Endothelial cell (in vitro differentiated cells): ENCODE measurements around the gene LSR. TPM values are rescaled to one million over a fixed set of nuclear protein-coding genes. Genes with fewer than 3 reads are reported as not detected.

Experiments used
- DNase-seq: peaks from one replicate; pipeline ENCODE4 v3.0.0; 2021; ENCODE audit warnings: low spot score
- H3K27ac Mint-ChIP-seq: one replicate; pipeline ENCODE4 v1.8.0; 2021; ENCODE audit warnings: mixed read lengths, inconsistent platforms; ENCODE audit not compliant: unreplicated experiment
- H3K27me3 Mint-ChIP-seq: one replicate; pipeline ENCODE4 v1.8.0; 2021; ENCODE audit warnings: mild to moderate bottlenecking, moderate library complexity, mixed read lengths, inconsistent platforms; ENCODE audit not compliant: unreplicated experiment
- H3K36me3 Mint-ChIP-seq: one replicate; pipeline ENCODE4 v1.8.0; 2021; ENCODE audit warnings: mild to moderate bottlenecking, low read depth, mixed read lengths, inconsistent platforms; ENCODE audit not compliant: unreplicated experiment
- H3K4me1 Mint-ChIP-seq: one replicate; pipeline ENCODE4 v1.8.0; 2021; ENCODE audit warnings: mild to moderate bottlenecking, mixed read lengths, inconsistent platforms; ENCODE audit not compliant: unreplicated experiment
- H3K4me3 Mint-ChIP-seq: one replicate; pipeline ENCODE4 v1.8.0; 2021; ENCODE audit warnings: mild to moderate bottlenecking, mixed read lengths, inconsistent platforms; ENCODE audit not compliant: unreplicated experiment
- H3K9me3 Mint-ChIP-seq: one replicate; pipeline ENCODE4 v1.8.0; 2021; ENCODE audit warnings: mixed read lengths, inconsistent platforms; ENCODE audit not compliant: unreplicated experiment
- total RNA-seq: library from RNA; stranded (reverse); fragmentation: NEBNext Ultra II Directional; extraction: Animal tissue kit (Norgen Biotek cat#: 25700); gene quantifications from one replicate; pipeline ENCODE4 v1.2.1, GENCODE V29; 2021; ENCODE audit not compliant: unreplicated experiment
- TF ChIP-seq, protein P1 (sequence below): fragments of 200-600 bp; sonication (generic); IDR thresholded peaks from one replicate; pipeline ENCODE4 v1.5.0; 2021; ENCODE audit warnings: antibody characterized with exemption; ENCODE audit not compliant: unreplicated experiment

The LSR gene
- total RNA-seq, 1 donor from 2014 or later = 35.9 TPM

DNA sequence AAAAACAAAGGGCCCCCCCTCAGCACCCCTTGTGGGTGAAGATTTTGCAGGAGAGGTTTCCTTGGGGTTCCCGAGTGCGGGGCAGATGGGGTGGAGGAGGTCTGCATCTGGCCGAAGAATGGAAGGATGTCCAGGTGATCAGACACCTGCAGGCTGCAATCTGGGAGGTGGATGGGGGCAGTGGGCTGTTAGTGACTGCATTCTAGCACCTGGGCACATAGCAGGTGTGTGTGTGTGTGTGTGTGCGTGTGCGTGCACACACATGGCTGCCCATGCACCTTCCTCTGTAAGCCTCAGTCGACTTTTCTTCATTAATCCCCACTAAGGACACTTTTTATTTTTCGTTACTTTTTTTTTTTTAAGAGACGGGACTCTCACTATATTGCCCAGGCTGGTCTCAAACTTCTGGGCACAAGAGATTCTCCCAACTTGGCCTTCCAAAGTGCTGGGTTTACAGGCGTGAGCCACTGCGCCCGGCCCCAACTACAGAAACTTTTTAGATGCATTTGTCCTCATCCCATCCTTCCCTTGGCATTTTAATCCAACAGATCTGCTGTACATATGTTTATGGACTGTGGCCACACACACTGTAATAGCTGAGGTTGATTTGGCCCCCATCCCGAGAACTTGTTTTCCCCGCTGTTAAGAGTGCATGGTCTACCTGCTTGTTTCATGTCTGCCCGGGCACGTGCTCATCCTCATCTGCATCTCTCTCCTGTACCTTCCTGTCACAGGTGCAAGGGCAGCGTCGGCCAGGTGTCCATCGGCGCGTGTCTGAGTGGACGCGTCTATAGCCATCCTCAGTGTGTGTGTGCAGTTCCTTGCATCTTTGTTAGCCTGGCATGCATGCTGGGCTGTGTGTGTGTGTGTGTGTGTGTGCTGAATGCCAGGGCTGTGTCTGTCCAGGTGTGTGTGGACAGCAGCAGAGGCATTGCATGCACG, 43.9 kb downstream of the LSR start:
- Mint-ChIP-seq H3K27ac (no peak overlapping the region), H3K36me3 (no peaks in the 10 kb centered on the region), H3K27me3 (peaks cover 3% of the 10 kb centered on the region), H3K4me1 (no peaks in the 10 kb centered on the region), H3K9me3 (no peaks in the 10 kb centered on the region), H3K4me3 (no peak overlapping the region)
- TF ChIP-seq, protein P1, sequence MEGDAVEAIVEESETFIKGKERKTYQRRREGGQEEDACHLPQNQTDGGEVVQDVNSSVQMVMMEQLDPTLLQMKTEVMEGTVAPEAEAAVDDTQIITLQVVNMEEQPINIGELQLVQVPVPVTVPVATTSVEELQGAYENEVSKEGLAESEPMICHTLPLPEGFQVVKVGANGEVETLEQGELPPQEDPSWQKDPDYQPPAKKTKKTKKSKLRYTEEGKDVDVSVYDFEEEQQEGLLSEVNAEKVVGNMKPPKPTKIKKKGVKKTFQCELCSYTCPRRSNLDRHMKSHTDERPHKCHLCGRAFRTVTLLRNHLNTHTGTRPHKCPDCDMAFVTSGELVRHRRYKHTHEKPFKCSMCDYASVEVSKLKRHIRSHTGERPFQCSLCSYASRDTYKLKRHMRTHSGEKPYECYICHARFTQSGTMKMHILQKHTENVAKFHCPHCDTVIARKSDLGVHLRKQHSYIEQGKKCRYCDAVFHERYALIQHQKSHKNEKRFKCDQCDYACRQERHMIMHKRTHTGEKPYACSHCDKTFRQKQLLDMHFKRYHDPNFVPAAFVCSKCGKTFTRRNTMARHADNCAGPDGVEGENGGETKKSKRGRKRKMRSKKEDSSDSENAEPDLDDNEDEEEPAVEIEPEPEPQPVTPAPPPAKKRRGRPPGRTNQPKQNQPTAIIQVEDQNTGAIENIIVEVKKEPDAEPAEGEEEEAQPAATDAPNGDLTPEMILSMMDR = no peak
- DNase-seq = no peak

DNA sequence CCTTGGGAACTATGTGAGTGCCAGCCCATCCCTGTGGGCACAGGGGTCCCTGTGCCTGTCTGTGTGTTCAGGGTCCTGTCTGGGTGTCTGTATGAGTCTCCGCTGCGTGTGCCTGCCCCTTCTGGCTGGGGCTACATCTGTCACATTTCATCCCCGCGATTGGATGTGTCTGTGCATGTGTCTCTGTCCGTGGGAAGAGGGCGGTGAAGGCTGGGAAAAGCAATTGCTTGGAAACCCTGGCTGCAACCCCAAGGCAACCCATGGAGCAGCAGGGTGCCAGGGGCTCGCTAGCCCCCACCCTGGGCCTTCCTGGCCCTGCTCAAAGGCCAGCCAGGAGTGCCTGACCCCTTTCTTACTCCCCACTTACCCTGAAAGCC, 44.5 kb downstream of the LSR start:
- Mint-ChIP-seq H3K4me1 (no peaks in the 10 kb centered on the region), H3K36me3 (no peaks in the 10 kb centered on the region), H3K27ac (no peak overlapping the region), H3K9me3 (no peaks in the 10 kb centered on the region), H3K27me3 (peaks cover 3% of the 10 kb centered on the region), H3K4me3 (no peak overlapping the region)
- TF ChIP-seq, protein P1 = no peak
- DNase-seq = no peak

DNA sequence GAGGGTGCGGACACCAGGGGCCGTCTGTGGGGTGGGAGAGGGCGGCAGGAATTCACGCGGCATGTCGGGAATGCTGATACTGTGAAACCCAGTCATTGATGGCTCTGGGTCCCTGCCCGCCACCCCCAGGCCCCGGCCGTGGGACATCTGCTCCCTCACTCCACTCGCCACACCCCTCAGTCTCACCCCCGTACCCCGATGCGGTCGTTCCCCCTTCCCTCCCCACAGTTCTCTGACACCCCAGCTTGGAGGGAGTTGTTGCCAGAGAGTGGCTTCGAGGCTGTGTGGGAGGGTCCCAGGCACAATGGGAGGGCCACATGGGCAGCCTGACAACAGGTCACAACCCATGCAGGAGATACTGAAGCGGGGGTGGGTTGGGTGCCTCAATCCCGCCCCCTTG, 45.0 kb downstream of the LSR start:
- Mint-ChIP-seq H3K4me3 (no peak overlapping the region), H3K27ac (no peak overlapping the region), H3K9me3 (no peaks in the 10 kb centered on the region), H3K27me3 (peaks cover 3% of the 10 kb centered on the region), H3K4me1 (no peaks in the 10 kb centered on the region), H3K36me3 (no peaks in the 10 kb centered on the region)
- TF ChIP-seq, protein P1 = no peak
- DNase-seq = no peak

DNA sequence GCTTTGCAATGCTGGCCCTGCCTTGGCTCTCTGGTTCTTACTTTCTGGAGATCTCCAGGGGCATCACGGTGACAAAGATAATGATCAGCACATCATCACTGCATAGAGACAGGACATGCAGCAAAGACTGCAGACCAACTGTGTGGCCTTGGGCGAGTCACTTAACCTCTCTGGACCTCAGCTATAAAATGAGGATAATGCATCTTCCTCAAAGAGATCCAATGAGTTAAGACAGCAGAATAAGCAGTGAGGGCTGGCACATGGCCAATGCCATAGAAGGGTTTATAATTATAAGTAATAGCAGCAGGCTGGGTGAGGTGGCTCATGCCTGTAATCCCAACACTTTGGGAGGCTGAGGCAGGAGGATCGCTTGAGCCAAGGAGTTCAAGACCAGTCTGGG, 45.5 kb downstream of the LSR start:
- Mint-ChIP-seq H3K4me3 (no peak overlapping the region), H3K27me3 (peaks cover 3% of the 10 kb centered on the region), H3K4me1 (no peaks in the 10 kb centered on the region), H3K9me3 (no peaks in the 10 kb centered on the region), H3K36me3 (no peaks in the 10 kb centered on the region), H3K27ac (no peak overlapping the region)
- TF ChIP-seq, protein P1 = no peak
- no peak for DNase-seq
